HepG2 (cell line): ENCODE results near the gene AJUBA. TPM values are rescaled to one million over a fixed set of nuclear protein-coding genes. Genes with fewer than 3 reads are reported as not detected.

ENCODE experiments used
- ATAC-seq: fragments of 200-7000 bp; cut with Tn5 transposase; 3 replicates; pipeline ENCODE4 v1.9.1; 2020; ENCODE audit warnings: mild to moderate bottlenecking, moderate library complexity
- BruUV-seq: library from RNA; stranded (reverse); fragments of 400-500 nt; replicated peaks from 2 replicates; lab custom pipeline; 2021; lab: Mats Ljungman, UMichigan
- CTCF ChIA-PET: fragments of 300-600 bp; formaldehyde crosslinking; extraction: SDS; loops from one replicate; lab custom pipeline; 2021; ENCODE audit warnings: low total read pairs, inconsistent platforms, low intra/inter-chr PET ratio; lab: Yijun Ruan, JAX
- POLR2A ChIA-PET: fragments of 350-600 bp; sonication (Branson Sonifier 250); formaldehyde crosslinking; loops from one replicate; lab custom pipeline; 2020; ENCODE audit warnings: antibody characterized with exemption, inconsistent platforms; lab: Yijun Ruan, JAX
- DNase-seq: peaks from one replicate; pipeline ENCODE4 v3.0.0-alpha.2; 2015; ENCODE audit warnings: low spot score
- FAIRE-seq: peaks from 3 replicates; lab custom pipeline; 2011; peaks lifted over from hg19 to GRCh38; lab: Jason Lieb, UNC
- H2AFZ ChIP-seq: one replicate; pipeline ENCODE4 v1.6.1; 2011; ENCODE audit warnings: low read length, inconsistent platforms
- H3K27ac ChIP-seq: fragments of 300-600 bp; 3 replicates; pipeline ENCODE4 v1.8.0; 2011; ENCODE audit warnings: mixed run types, mild to moderate bottlenecking, mixed read lengths, low read length, inconsistent platforms; ENCODE audit not compliant: insufficient read depth; ENCODE audit errors: extremely low read length
- H3K27me3 ChIP-seq, 2 experiments: fragments of 200-600 bp in 1 of 2; 2 replicates in 1 of 2; 3 replicates in 1 of 2; pipeline versions ENCODE4 v1.6.0 to v1.8.0; 2011; ENCODE audit warnings: low read length in 2 of 2, mild to moderate bottlenecking in 2 of 2, moderate library complexity in 2 of 2, inconsistent platforms in 1 of 2; ENCODE audit not compliant: insufficient read depth in 2 of 2, control insufficient read depth in 1 of 2
- H3K36me3 ChIP-seq, 2 experiments: fragments of 200-600 bp in 1 of 2; replicated peaks in 1 of 2; 2 replicates in 1 of 2; 3 replicates in 1 of 2; pipeline versions ENCODE4 v1.5.1 to v1.8.0; 2011; ENCODE audit warnings: low read length in 2 of 2, inconsistent platforms in 1 of 2; ENCODE audit not compliant: insufficient read depth in 2 of 2, control insufficient read depth in 1 of 2
- H3K4me1 ChIP-seq: 2 replicates; pipeline ENCODE4 v1.5.1; 2012; ENCODE audit warnings: low read length, inconsistent platforms; ENCODE audit not compliant: insufficient read depth
- H3K4me2 ChIP-seq: 2 replicates; pipeline ENCODE4 v1.6.0; 2011; ENCODE audit warnings: low read depth, low read length, inconsistent platforms
- H3K4me3 ChIP-seq, 3 experiments: fragments of 200-600 bp in 1 of 3; sonication (generic), shearing (Covaris generic) in 1 of 3; replicated peaks in 1 of 3; 2 replicates each; pipeline ENCODE4 v1.5.1; 2011 to 2016; ENCODE audit warnings: low read length in 3 of 3, inconsistent platforms in 2 of 3, low read depth in 2 of 3, mild to moderate bottlenecking in 2 of 3, control low read depth in 1 of 3, mixed read lengths in 1 of 3; ENCODE audit not compliant: insufficient read depth in 1 of 3
- H3K79me2 ChIP-seq: one replicate; pipeline ENCODE4 v1.6.1; 2011; ENCODE audit warnings: low read length, inconsistent platforms; ENCODE audit not compliant: insufficient read depth
- H3K9ac ChIP-seq: 2 replicates; pipeline ENCODE4 v1.6.0; 2011; ENCODE audit warnings: mild to moderate bottlenecking, low read depth, low read length, inconsistent platforms; ENCODE audit not compliant: insufficient read depth
- H3K9me3 ChIP-seq: 2 replicates; pipeline ENCODE4 v1.5.1; 2012; ENCODE audit warnings: mild to moderate bottlenecking, low read length
- H4K20me1 ChIP-seq: 2 replicates; pipeline ENCODE4 v1.6.0; 2011; ENCODE audit warnings: inconsistent platforms, mild to moderate bottlenecking, low read length, moderate library complexity; ENCODE audit not compliant: insufficient read depth
- AFF4 ChIP-seq: sonication (generic); formaldehyde crosslinking; IDR thresholded peaks from 2 replicates; pipeline ENCODE4 v1.4.0; 2020; ENCODE audit warnings: missing genetic modification reagents
- HOXA5 ChIP-seq: sonication (generic); formaldehyde crosslinking; IDR thresholded peaks from 2 replicates; pipeline ENCODE4 v1.4.0; 2020; ENCODE audit warnings: missing genetic modification reagents
- MZF1 ChIP-seq: sonication (generic); formaldehyde crosslinking; IDR thresholded peaks from 2 replicates; pipeline ENCODE4 v1.8.1; 2023; ENCODE audit warnings: mild to moderate bottlenecking, missing genetic modification reagents, borderline replicate concordance
- PRMT3 ChIP-seq: sonication (generic); formaldehyde crosslinking; IDR thresholded peaks from 2 replicates; pipeline ENCODE4 v1.8.1; 2022; ENCODE audit warnings: low read depth, mild to moderate bottlenecking, moderate library complexity, missing genetic modification reagents, borderline replicate concordance
- STAT6 ChIP-seq: sonication (generic); formaldehyde crosslinking; IDR thresholded peaks from 2 replicates; pipeline ENCODE4 v1.4.0; 2020; ENCODE audit warnings: missing genetic modification reagents, mild to moderate bottlenecking, borderline replicate concordance
- ZIK1 ChIP-seq: sonication (generic); formaldehyde crosslinking; IDR thresholded peaks from 2 replicates; pipeline ENCODE4 v1.5.0; 2020; ENCODE audit warnings: mild to moderate bottlenecking, low read depth, missing genetic modification reagents, borderline replicate concordance
- ZNF672 ChIP-seq: sonication (generic); formaldehyde crosslinking; IDR thresholded peaks from 2 replicates; pipeline ENCODE4 v1.8.1; 2022; ENCODE audit warnings: missing genetic modification reagents
- ZNF770 ChIP-seq: sonication (generic); formaldehyde crosslinking; IDR thresholded peaks from 2 replicates; pipeline ENCODE4 v1.5.0; 2020; ENCODE audit warnings: mild to moderate bottlenecking, missing genetic modification reagents
- ZNF850 ChIP-seq: sonication (generic); formaldehyde crosslinking; conservative IDR thresholded peaks from 2 replicates; pipeline ENCODE4 v1.9.0; 2021; ENCODE audit warnings: mild to moderate bottlenecking, missing genetic modification reagents
- ZSCAN29 ChIP-seq: sonication (generic); formaldehyde crosslinking; conservative IDR thresholded peaks from 2 replicates; pipeline ENCODE4 v1.4.0; 2020; ENCODE audit warnings: mild to moderate bottlenecking, missing genetic modification reagents
- WGBS: methylation state at CpG from one replicate; pipeline ENCODE4 v1.1.6; 2017; ENCODE audit warnings: low lambda C conversion rate; 5-methylcytosine and 5-hydroxymethylcytosine counted together
- in situ Hi-C: cut with HindIII; loops from 2 replicates; pipeline ENCODE4 v1.10.0; 2017; ENCODE audit warnings: low pct_unique_long_range_greater_than_20kb; ENCODE audit not compliant: extremely low pct_ligation_motif_present
- intact Hi-C: fragments of 100-400 bp; cut with micrococcal nuclease; formaldehyde crosslinking; loops from one replicate; pipeline ENCODE4 v1.10.0; 2022; ENCODE audit not compliant: unreplicated experiment
- polyA plus RNA-seq, 8 experiments: library from polyadenylated mRNA; depleted of rRNA in 3 of 8; stranded (reverse) in 7 of 8; unstranded in 1 of 8; fragments of >200 nt; fragmentation: Illumina TruSeq in 4 of 8; extraction: Trizol in 4 of 8; gene quantifications; 2 replicates each; pipeline versions ENCODE4 v1.2.1 to v1.2.3, GENCODE V29; 2011 to 2016; ENCODE audit warnings: low read depth in 4 of 8, missing spikeins in 1 of 8, mixed read lengths in 1 of 8; ENCODE audit not compliant: insufficient read depth in 1 of 8
- total RNA-seq, 5 experiments: library from RNA; depleted of rRNA; stranded (reverse); fragments of >200 nt; fragmentation: Illumina TruSeq; extraction: Trizol; gene quantifications; 2 replicates each; pipeline ENCODE4 v1.2.3, GENCODE V29; 2016; ENCODE audit warnings: low read depth in 1 of 5
- TF ChIP-seq, protein P1 (sequence below): sonication (generic); formaldehyde crosslinking; conservative IDR thresholded peaks from 2 replicates; pipeline ENCODE4 v1.4.0; 2020; ENCODE audit warnings: missing genetic modification reagents

The AJUBA gene
- total and polyA plus RNA-seq, 2 of the 13 experiments (the other 11 are each of a cell fraction or from before 2014, with no cell fraction given), result 157 to 241 TPM

DNA sequence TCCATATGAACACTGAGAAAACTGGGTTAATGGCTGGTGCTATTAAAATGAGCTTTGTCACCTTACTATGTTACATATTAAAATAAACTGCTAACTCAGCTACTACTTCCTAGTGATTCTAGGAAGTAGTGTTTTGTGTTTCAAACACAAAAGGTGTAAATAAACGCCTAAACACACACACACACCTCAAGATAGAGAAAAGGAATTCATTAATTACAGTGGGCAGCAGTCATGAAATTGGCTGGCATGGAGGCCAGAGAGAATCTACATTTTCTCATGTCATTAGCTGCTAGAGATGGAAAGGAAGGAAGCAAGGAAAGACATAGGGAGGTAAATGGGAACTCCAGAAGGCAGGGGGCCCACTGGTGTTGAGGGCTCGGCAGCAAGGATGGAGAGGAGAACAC lies 52.4 kb downstream of the AJUBA start:
- DNase-seq (no peak), FAIRE-seq (no peak), ATAC-seq (no peak; the same call in 2 of the 3 replicates)
- intact Hi-C loops, result loop anchor here (1.0 to 2.0 kb wide), 7 partner anchors 11 to 77 kb away; partner anchors contain the start of gene LRP10
- Histone ChIP-seq H3K36me3 (peaks cover 18 to 23% of the 10 kb centered on the region in 2 experiments), H3K4me3 (peak overlapping the region; percentile 66 to 98 (median 77)), H3K4me2 (peak overlapping the region; percentile 95), H2AFZ (peak overlapping the region; percentile 94), H4K20me1 (no peaks in the 10 kb centered on the region), H3K9me3 (no peaks in the 10 kb centered on the region), H3K27me3 (no peaks in the 10 kb centered on the region; a peak in 1 of 5 replicates), H3K27ac (peak overlapping the region; percentile 52), H3K79me2 (peaks cover 21% of the 10 kb centered on the region), H3K4me1 (peaks cover 27% of the 10 kb centered on the region), H3K9ac (peak overlapping the region; percentile 69)
- BruUV-seq, result TSS peak; percentile 58
- CTCF ChIA-PET, result interaction anchor here (0.9 to 2.5 kb wide), 9 partner anchors 10 to 372 kb away, joined by 3 to 17 read pairs (median 5); partner anchors contain the start of genes AJUBA and LRP10
- POLR2A ChIA-PET, result interaction anchor here (0.5 to 6.1 kb wide), 55 partner anchors 8 to 1315 kb away, joined by 3 to 136 read pairs (median 6); partner anchors contain the start of genes ACIN1, AJUBA, BCL2L2 and C14orf119
- in situ Hi-C loops, result no loop called here
- 3% methylated on average over 2 of the region's 2 CpGs for WGBS
- no peak; the same call in 1 of the 2 replicates for TF ChIP-seq ZNF770 (CRISPR knock-in tag)
- no peak for TF ChIP-seq ZNF672 (CRISPR knock-in tag)
- TF ChIP-seq STAT6, result no peak
- no peak for TF ChIP-seq MZF1 (CRISPR knock-in tag)
- 0 out of 2 replicates have a peak, but pooled peaks have one; percentile 94 for TF ChIP-seq PRMT3 (CRISPR knock-in tag)
- no peak for TF ChIP-seq AFF4 (CRISPR knock-in tag)
- no peak for TF ChIP-seq ZIK1 (CRISPR knock-in tag)
- peak; percentile 20; the same call in 1 of the 2 replicates for TF ChIP-seq ZSCAN29 (CRISPR knock-in tag)
- no peak for TF ChIP-seq ZNF850 (CRISPR knock-in tag)
- no peak for TF ChIP-seq HOXA5 (CRISPR knock-in tag)
- TF ChIP-seq, protein P1, sequence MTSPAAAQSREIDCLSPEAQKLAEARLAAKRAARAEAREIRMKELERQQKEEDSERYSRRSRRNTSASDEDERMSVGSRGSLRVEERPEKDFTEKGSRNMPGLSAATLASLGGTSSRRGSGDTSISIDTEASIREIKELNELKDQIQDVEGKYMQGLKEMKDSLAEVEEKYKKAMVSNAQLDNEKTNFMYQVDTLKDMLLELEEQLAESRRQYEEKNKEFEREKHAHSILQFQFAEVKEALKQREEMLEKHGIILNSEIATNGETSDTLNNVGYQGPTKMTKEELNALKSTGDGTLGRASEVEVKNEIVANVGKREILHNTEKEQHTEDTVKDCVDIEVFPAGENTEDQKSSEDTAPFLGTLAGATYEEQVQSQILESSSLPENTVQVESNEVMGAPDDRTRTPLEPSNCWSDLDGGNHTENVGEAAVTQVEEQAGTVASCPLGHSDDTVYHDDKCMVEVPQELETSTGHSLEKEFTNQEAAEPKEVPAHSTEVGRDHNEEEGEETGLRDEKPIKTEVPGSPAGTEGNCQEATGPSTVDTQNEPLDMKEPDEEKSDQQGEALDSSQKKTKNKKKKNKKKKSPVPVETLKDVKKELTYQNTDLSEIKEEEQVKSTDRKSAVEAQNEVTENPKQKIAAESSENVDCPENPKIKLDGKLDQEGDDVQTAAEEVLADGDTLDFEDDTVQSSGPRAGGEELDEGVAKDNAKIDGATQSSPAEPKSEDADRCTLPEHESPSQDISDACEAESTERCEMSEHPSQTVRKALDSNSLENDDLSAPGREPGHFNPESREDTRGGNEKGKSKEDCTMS (CRISPR knock-in tag), result no peak
